ENCODE results near the gene NET1.

The NET1 gene

DNA sequence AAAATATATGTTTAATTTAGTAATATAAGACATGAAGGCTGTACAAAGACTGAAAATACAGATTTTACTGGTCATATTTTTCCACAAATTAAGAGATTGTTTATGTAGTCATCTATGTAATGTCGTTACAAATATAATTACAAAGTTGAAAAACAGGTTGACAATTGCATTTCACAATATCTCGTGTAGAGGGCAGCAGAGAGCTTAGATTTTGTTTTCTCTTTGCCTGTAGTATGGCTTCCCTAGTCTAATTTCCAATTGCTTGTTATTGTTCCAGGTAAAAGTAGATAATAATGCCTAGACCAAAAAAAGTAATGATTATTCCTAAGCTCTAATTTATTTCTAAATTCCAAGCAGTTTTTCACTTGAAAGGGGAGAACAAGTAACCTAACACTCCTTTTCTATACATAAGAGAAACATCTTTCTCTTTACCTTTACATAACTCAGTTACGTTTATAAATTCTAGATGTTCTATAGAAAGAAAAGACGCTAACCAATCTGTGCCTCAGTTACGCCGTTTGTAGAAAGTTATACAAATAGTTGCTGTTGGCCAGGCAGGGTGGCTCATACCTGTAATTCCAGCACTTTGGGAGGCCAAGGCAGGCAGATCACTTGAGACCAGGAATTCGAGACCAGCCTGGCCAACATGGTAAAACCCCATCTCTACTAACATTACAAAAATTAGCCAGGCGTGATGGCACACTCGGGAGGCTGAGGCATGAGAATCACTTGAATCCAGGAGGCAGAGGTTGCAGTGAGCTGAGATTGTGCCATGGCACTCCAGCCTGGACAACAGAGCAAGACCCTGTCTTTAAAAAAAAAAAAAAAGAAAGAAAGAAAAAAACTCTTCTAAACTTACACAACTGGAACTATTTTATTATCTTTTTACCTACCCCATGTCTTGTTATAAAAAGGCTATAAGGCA is 30.0 kb downstream of the NET1 start:
- no peak for DNase-seq (ENCODE audit: low read depth)

DNA sequence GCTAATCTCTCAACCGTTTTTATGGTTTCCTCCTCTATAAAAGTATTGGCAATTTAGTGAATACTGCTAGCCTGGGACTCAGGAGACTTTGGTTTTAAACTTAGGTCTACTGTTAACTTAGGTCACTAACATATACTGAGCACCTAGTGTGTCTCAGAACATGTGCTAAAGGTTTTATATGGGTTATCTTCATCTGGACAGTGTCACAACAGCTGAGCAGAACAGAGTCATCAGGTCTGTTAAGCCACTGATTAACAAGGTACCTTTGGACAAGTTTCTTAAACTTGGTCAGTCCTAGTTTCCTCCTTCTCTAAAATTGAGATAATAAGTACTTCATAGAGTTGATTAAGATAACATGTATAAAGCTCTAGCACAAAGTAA is 30.6 kb downstream of the NET1 start:
- no peak for DNase-seq (ENCODE audit: low read depth)

DNA sequence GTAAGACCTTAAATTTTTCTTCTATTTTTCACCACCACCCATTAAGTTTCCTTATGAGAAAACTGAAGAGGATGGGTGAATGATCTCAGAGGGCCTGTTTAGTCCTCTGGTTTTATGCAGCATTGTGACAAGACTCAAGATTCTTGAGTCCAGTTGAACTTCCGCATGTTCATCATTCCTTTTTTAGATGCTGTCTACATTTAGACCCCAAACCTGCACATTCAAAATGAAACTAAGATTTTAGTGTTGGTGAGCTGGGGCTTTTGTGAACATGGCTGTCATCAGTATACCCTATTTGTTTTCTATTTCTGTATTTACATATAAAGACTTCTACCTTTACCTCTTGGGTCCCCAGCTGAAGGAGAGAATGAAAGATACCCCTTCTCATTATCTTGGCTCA is 31.1 kb downstream of the NET1 start:
- no peak for DNase-seq (ENCODE audit: low read depth)

DNA sequence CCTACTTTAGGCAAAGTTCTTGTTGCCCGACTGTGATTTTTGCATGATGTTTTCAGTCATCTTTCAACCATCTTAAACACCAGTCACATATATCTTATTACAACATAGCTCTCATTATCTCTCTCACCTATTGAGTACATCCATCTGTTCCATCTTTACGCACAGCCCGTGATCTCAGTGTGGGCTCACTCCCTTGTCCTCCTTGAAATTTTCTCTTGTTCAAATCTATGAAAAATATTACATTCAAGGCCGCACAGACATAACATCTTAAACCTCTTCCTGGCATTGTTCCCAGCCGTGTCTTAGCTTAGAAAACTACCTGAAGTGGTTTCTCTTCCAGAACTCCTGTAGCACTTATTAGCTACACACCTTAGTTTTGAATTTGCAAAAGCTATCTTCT is 32.6 kb downstream of the NET1 start:
- no peak for DNase-seq (ENCODE audit: low read depth)

DNA sequence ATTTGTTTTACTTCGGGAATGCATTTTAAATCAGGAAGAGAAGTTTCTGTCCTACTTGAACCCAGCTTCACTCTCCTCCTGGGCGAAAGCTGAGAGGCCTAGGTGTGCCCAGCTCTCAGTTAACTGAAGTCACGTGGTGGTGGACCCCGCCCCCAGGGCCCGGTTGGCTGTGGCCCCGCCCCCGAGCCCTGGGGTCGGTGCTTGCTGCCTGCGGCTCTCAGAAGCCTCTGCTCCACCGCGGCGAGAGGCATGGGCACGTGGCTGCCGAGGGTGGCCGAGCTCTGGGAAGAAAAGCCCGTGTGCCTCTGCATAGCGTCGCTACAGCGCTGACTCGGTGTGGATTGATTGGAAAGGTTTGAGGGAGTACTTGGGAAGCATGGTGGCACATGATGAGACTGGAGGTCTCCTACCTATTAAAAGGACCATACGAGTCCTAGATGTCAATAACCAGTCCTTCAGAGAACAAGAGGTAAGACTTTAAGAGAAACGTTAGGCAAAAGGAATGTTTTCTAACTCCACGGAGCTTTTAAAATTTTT is 34.1 kb downstream of the NET1 start:
- peak; percentile 80 for DNase-seq (ENCODE audit: low read depth)

DNA sequence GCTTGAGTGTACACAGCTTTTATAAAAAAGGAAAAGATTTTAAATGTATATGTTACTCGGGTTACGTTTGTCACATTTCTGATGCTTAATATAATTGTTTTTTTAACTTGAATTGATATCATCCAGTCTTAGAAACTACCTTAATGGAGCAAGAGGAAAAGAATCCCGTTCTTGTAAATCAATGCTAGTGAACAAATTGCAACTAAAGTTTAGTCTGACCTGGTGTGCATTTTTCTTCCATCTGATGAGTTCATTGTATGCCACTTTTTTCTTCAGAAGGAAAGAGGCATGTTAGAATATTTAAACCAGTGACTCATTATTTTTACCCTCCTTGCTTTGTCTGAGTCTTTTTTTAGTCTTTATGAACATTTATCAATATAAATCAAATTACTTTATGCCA is 34.7 kb downstream of the NET1 start:
- DNase-seq (ENCODE audit: low read depth) = no peak

DNA sequence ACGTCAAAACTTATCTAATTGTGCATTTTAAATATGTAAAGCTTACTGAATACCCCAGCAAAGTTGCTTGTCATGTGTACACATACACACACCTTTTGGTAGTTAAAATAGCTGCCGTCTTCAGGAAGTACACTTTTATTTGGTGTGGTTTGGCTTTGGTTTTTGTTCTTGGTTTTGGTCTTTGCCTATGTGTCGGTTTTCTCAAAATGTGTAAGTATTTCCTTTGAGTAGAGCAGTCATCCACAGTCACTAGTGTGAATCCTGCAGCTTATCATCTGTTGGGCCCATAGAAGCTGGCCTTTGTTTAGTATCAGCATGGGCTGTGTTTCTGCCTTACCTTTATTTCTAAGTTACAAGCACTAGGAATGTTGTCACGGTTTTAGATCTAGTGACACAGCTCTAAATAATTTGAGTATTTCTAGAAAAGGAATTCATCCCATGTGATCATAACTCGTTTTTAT is 35.3 kb downstream of the NET1 start:
- DNase-seq (ENCODE audit: low read depth) = no peak

DNA sequence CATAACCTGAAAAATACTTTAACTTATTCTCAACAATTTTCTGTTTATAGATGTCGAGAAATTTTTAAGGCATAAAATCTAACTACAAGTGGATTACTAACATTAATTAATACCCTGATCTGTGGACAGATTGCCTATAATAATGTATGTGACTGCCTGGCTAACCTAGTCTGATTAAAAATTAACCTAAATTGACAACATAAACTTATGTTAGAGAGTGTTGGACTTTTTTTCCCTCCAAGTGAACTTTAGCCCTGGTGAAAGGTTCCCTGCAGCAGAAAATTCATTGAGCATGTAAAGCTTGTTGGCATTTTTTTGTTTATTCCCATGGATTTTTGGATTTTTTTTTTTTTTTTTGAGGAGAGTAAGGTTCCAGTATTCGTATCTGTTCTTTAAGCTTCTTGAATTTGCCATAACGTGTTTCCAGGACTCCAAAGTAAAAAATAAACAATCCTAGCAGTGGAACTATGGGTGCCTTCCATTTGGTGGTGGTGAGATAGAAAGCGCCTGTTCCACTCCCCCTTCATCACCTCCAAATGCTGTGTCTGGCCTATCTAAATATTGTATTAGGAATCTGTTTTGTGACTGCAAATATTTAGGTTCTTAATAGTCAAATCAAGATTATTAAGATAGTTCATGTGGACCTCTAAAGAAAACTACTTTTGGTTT is 36.1 kb downstream of the NET1 start:
- DNase-seq (ENCODE audit: low read depth) = no peak

DNA sequence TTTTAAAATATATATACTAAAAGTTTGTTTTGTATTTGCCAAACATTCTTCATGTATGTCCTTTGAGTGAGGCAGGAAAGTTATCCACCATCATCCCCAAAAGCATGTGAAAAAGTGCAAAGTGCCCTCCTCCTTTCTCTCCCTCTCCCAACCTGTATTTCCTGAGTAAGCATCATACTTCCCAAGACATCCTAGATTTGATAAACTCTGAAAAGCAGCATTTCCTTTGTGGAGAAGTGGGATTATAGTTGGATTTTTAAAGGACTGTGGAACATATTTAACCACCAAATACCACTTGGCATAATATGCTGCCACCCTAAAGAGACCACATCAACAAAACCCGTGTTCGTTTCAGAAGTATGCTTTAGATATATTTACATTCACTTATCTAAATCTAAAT is 36.9 kb downstream of the NET1 start:
- DNase-seq (ENCODE audit: low read depth) = no peak

DNA sequence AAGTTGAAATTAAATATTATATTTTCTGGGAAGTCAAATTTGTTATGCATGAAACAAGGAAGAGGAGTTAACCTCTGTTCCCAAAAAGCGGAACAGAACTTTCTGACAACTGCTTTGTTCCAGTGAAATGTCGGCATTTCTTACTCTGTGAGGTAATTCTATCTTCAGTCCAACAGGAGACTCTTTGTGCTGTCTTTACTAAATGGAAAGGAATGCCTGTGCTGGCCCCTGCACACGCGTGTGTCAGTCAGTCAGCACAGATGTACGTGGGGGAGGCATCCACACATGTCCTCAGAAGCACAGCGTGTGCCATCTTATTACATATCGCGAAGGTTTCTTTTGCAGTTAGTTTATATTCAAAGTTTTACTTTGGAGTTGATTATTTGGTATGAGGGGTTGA is 37.5 kb downstream of the NET1 start:
- DNase-seq (ENCODE audit: low read depth) = peak; percentile 44

DNA sequence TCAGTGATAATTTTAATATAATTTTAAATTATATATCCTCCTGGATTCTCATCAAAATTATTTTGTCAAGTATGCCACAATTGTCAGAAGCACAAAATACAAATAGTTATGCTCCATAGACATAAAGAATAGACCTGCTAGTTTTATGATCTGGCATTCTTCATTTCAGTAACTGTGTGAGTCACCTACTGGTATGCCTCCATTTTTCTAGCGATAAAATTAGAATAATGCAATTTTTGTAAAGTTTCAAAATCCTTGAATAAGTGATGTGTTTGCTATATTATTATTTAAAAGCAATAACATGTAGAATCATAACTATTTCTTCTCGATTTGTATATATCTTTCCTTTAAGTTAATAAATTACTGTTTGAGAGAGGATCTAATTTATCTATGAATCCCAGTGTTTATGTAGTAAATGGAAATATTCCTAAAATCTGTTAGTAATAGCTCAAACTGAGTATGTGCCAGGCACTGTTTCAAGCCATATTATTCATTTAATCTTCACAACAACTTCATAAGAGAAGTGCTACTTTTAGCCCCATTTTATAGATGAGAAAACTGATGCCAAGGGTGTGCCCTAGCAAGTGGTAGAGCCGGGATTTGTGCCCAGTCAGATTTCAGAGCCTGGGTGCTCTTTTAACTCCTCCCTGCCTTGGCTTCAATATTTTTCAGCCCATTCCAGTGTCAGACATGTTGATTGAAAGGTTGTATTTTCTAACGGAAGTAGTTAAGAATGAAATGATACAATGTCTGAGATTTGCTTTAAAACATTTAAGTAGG is 38.4 kb downstream of the NET1 start:
- no peak for DNase-seq (ENCODE audit: low read depth)

DNA sequence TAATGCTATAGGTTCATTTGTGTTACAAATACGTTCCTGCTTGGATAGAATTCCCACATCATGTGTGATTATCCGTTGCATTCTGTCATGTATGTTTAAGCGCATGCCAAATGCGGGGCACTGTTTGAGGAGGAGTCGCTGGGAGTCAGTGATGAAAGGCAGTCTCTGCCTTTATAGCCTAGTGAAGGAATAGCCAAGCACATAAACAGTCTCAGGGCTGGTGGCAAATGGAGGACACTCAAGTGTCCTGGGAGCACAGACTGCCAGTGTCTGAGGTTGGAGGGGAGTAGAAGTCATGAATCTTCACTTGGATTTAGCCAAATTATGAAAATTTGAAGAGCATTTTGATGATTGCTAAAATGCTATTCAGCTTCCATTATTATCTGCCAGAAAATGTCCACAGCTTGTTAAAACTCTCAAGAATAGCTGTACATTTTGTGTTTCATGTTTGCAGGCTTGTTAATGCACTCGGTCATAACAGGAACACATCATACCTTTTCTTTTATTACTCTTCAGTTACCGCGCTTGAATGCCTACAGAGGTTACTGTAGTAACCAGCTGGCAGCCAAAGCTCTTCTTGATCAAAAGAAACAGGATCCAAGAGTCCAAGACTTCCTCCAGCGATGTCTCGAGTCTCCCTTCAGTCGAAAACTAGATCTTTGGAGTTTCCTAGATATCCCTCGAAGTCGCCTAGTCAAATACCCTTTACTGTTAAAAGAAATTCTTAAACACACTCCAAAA is 41.6 kb downstream of the NET1 start:
- DNase-seq (ENCODE audit: low read depth) = no peak

DNA sequence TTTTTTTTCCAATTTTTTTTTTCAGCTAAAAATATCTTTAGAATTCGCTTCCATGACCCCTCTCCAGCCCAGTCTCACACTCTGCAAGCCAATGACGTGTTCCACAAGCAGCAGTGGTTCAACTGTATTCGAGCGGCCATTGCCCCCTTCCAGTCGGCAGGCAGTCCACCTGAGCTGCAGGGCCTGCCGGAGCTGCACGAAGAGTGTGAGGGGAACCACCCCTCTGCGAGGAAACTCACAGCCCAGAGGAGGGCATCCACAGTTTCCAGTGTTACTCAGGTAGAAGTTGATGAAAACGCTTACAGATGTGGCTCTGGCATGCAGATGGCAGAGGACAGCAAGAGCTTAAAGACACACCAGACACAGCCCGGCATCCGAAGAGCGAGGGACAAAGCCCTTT is 44.2 kb downstream of the NET1 start:
- DNase-seq (ENCODE audit: low read depth) = no peak

DNA sequence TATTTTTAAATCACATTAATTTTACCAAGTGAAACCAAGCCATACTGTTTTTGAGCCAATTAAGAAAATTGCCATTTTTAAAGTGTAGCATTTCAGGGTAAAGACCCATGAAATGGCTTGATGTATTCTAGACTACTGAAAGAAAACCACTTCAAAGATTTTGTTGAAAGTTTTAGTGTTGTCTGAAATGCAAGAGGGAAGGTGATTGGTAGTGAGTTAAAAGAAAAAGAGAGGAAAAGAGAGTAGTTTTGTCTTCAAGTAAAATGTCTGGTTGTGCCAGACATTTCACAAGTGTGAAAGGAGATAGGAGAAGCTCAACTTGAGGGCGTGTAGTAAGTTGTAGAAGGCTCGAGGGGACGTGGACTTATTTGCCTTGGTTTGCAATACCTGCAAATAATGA is 45.4 kb downstream of the NET1 start:
- no peak for DNase-seq (ENCODE audit: low read depth)

DNA sequence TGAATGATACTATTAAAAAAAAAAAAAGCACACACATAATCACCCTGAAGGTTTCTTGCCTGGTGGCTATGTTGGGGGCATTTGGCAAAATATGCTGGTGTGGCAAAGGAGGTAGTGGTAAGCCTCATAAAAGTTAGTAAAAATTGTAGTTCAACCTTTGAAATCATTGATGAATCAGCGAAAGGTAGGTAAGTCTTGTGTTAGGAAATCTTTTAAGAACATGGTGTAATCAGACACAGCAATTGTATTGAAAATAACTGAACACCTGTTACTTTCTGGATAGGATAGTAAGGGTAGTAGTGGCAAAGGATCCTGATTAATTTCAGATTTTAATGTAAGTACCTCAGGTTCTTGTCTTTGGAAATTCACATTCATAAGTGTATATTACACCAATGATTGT is 46.1 kb downstream of the NET1 start:
- DNase-seq (ENCODE audit: low read depth) = no peak

DNA sequence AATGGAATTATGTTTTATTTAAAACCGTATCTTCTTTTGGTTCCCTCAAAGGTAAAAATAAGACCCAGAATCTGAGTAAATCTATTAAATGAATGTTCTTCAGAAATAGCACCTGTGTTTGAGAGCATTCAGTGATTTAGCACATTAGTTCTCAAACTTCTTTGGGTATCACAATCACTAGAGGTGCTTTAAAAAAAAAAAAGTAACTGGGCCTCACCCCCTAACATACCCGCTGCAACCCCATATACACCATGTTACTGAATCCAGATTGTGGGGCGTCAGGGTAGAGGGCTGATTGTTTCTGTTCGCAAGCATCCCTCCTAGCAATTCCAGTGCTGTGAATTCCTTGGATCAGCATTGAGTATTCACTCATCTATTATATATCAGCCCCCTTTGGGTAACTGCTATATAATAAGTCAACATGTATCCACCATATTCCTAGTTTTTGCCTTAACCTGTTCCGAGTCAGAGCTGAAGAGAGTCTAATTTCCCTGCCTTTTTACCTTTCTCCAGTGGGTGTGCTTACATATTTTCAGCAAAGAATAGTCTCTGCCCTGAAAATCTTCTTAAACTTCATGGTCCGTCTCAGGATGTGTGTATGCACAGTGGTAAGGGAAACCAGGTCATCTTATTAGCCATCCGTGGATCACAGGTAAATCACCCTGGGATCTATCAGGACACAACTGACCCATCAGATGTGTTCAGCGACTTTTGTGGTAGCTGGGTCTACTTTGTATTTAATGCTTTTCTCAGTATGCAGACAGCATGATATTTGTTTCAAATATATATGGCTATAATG is 46.8 kb downstream of the NET1 start:
- no peak for DNase-seq (ENCODE audit: low read depth)

DNA sequence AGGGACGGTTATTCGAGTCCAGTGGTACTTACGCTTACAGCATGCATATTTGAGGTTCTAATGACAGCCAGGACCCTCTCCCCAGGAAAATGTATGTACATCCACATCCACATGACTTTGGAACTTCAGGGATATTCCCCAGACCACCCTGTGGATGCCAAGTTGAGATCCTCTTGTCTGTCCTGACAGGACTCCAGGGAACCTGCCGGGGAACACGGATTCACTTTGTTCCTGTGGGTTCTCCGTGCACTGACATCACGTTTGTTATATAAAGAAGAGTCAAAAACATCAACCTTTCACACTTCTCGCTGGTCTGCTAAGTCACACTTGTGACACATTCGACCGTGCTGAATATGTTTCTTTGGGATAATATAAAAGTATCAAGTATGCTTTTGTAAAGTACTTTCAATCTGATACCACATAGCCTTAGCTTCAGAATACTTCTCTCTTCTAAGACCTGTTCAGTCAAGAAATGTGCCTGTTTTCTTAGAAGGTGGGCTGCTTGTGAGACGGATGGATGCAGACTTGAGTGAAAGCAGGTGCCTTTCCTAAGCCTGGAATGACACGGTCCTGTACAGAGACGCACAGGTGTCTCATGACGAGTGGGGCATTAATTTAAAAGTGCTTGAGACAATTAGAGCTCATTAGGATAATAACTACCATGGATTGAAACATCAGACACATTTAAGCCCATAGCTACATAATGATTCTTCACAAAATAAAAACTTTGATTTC is 48.3 kb downstream of the NET1 start:
- DNase-seq (ENCODE audit: low read depth) = no peak

DNA sequence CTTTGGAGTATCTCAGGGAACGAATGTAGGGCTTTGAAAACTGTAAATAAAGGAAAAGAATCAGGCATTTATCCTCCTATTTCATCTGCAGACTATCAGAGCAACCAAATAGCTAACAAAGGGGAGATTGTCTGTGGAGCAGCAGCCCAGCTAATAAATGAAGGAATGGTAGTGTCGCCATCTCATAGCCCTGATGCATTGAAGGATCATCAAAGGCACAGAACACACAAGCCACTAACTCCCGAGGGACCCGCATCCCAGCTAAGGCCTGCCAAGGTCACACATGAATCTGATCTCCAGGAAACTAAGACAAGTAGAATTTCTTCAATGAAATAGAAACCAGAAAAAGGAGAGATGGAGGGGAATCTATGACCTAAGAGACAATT is 48.8 kb downstream of the NET1 start:
- no peak for DNase-seq (ENCODE audit: low read depth)

DNA sequence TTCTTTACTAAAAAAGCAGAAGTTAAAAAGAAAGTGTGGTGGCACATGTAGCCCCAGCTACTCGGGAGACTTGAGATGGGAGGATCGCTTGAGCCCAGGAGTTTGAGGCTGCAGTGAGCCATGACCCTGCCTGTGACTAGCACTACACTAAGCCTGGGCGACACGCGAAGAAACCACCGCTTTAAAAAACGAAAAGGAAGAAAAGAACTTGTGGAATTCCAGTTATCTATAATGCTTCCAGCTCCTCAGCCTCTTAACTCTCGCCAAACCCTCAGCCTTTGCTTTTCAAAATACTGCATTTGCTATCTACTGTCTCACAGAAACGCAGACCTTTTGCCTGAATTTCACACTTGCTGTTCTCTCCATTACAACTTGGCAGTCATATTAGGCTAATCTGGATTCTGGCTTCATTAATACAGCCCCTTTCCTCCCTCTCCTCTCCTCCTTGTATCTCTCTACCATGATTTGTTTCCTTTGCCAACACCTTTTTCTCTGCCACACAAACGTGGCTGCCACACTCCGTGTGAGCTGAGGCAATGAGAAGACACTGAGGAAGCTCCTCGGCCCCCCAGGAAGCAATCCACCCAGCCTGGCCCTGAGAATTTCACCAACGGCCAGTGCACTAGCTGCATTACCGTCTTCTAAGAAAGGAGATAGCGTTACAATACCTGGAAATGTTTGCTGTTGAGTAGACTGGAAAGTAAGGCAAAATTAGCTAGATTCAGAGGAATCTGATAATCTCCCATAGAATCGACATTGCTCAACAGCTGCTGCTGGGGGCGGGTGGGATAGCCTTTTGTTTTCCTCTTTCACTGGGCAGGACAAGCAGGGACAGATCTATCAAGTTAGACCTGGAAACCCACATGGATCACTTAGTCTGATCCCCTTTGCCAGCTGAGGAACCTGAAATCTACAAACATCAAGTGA is 49.8 kb downstream of the NET1 start:
- no peak for DNase-seq (ENCODE audit: low read depth)
